ENCODE measurements around the gene DNM1L.

DNA sequence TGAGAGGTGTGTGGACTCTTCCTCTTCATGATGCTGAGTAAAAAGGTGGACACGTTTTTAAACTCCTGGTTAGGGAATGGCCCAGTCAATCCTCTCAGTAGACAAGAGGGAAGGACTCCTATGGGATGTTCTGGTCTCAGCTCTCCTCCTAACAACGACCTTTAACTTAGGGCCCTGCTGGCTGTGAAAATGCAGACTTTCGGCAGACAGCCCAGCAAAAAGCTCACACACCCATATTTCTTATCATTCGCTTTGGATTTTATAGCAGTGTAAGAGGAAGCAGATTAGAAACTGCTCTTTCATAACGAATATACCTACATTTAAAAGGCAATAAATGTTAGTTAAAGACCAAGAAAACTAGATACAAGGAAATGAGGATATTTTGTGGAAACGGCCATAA lies 94.6 kb downstream of the DNM1L start:
- TF ChIP-seq CTCF (IDR thresholded peaks at IDR 0.05; ENCODE audit: extremely low read depth in 1 of 2, insufficient read depth in 1 of 2, low read depth in 1 of 2, low read length in 2 of 2), result no peak
- no peak for TF ChIP-seq POLR2AphosphoS5 (IDR thresholded peaks at IDR 0.05; ENCODE audit: insufficient read depth, low read depth, low read length)
- no peak for TF ChIP-seq POLR2A (IDR thresholded peaks at IDR 0.05; ENCODE audit: low read depth, low read length)
- no peak for TF ChIP-seq FOS (IDR thresholded peaks at IDR 0.05; ENCODE audit: borderline replicate concordance, insufficient read depth, low read length)
- TF ChIP-seq MAX (IDR thresholded peaks at IDR 0.05; ENCODE audit: insufficient read depth, insufficient read length), result no peak

Measured in endothelial cell of umbilical vein (primary cell).